PFSK-1 (cell line): Measurements from ENCODE around the gene SMIM26.

Experiments
- FOXP2 ChIP-seq: optimal IDR thresholded peaks from 2 replicates; pipeline ENCODE3; 2011; ENCODE audit warnings: borderline replicate concordance, control low read depth, inconsistent platforms; ENCODE audit not compliant: insufficient read depth; ENCODE audit errors: extremely low read length, extremely low read depth
- POLR2AphosphoS5 ChIP-seq: IDR thresholded peaks from 2 replicates; pipeline ENCODE4 v1.6.1; 2012; ENCODE audit warnings: low read depth, mild to moderate bottlenecking, control low read depth, low read length, moderate library complexity
- SIN3A ChIP-seq: IDR thresholded peaks from 2 replicates; pipeline ENCODE4 v1.6.1; 2012; ENCODE audit warnings: mild to moderate bottlenecking, low read length, moderate library complexity, borderline replicate concordance; ENCODE audit not compliant: insufficient read depth
- TAF1 ChIP-seq: IDR thresholded peaks from 2 replicates; pipeline ENCODE4 v1.6.1; 2012; ENCODE audit warnings: low read length, control low read depth, borderline replicate concordance; ENCODE audit not compliant: insufficient read depth
- TF ChIP-seq, protein P1 (sequence below), 2 experiments: IDR thresholded peaks; 2 replicates each; pipeline versions ENCODE4 v1.6.1 to v1.8.0; 2011 to 2012; ENCODE audit warnings: low read depth in 2 of 2, low read length in 2 of 2, control low read depth in 1 of 2, inconsistent platforms in 1 of 2, mild to moderate bottlenecking in 1 of 2, moderate library complexity in 1 of 2; ENCODE audit not compliant: insufficient read depth in 1 of 2

Gene SMIM26

DNA sequence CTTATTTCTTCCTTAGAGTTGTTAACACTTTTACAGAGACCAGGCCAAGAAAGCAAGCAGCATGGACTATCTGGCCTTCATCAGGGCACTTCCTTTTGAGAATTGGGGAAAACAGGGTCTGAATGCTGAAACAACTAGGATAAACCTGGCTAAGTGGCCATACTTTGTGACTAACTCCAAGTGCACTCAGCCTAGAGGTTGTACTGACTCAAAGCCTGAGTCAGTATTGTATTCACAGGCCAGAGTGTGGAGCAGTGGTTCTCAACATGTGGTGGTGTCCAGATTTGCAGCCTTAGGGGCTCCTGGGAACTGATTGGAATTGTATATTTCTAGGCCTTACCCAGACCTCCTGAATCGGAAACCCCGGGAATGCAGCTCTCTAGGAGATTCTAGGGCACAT, 39.4 kb upstream of the SMIM26 start:
- TF ChIP-seq SIN3A (no peak), FOXP2 (no peak), POLR2AphosphoS5 (no peak), TAF1 (no peak)
- TF ChIP-seq, protein P1, sequence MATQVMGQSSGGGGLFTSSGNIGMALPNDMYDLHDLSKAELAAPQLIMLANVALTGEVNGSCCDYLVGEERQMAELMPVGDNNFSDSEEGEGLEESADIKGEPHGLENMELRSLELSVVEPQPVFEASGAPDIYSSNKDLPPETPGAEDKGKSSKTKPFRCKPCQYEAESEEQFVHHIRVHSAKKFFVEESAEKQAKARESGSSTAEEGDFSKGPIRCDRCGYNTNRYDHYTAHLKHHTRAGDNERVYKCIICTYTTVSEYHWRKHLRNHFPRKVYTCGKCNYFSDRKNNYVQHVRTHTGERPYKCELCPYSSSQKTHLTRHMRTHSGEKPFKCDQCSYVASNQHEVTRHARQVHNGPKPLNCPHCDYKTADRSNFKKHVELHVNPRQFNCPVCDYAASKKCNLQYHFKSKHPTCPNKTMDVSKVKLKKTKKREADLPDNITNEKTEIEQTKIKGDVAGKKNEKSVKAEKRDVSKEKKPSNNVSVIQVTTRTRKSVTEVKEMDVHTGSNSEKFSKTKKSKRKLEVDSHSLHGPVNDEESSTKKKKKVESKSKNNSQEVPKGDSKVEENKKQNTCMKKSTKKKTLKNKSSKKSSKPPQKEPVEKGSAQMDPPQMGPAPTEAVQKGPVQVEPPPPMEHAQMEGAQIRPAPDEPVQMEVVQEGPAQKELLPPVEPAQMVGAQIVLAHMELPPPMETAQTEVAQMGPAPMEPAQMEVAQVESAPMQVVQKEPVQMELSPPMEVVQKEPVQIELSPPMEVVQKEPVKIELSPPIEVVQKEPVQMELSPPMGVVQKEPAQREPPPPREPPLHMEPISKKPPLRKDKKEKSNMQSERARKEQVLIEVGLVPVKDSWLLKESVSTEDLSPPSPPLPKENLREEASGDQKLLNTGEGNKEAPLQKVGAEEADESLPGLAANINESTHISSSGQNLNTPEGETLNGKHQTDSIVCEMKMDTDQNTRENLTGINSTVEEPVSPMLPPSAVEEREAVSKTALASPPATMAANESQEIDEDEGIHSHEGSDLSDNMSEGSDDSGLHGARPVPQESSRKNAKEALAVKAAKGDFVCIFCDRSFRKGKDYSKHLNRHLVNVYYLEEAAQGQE (IDR thresholded peaks at IDR 0.05; ENCODE audit: insufficient read depth in 1 of 2, low read depth in 2 of 2, low read length in 2 of 2) = no peak

GRCh38 chr20:18529041-18529440, 38.2 kb upstream of the SMIM26 start:
- TF ChIP-seq, protein P1 (IDR thresholded peaks at IDR 0.05; ENCODE audit: insufficient read depth in 1 of 2, low read depth in 2 of 2, low read length in 2 of 2) = no peak
- TF ChIP-seq POLR2AphosphoS5 (no peak), FOXP2 (no peak), TAF1 (no peak), SIN3A (no peak)

- TF ChIP-seq SIN3A = no peak
- no peak for TF ChIP-seq FOXP2
- no peak for TF ChIP-seq POLR2AphosphoS5
- TF ChIP-seq TAF1 = no peak
- TF ChIP-seq, protein P1 (IDR thresholded peaks at IDR 0.05; ENCODE audit: insufficient read depth in 1 of 2, low read depth in 2 of 2, low read length in 2 of 2) = no peak
Measured at GRCh38 chr20:18532626-18533025, 34.6 kb upstream of the SMIM26 start.

DNA sequence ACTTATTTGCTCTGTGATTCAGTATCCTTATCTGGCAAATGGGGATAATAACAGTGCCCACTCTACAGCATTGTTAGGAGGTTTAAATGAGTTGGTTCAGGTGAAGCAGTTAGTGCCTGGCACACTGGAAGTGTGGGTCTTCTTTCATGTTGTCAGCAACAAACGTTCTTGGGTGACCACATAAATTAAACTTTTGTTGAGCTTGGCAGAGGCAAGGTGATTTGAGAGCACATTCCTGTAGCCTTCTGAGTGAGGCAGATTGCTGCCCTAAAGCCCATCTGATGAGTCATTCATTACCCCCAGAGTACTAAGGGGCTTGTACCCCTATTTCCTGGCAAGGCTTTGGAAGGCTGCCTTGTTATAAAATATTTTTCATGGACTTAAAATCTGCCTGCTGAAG, 33.7 kb upstream of the SMIM26 start:
- TF ChIP-seq POLR2AphosphoS5 = no peak

DNA sequence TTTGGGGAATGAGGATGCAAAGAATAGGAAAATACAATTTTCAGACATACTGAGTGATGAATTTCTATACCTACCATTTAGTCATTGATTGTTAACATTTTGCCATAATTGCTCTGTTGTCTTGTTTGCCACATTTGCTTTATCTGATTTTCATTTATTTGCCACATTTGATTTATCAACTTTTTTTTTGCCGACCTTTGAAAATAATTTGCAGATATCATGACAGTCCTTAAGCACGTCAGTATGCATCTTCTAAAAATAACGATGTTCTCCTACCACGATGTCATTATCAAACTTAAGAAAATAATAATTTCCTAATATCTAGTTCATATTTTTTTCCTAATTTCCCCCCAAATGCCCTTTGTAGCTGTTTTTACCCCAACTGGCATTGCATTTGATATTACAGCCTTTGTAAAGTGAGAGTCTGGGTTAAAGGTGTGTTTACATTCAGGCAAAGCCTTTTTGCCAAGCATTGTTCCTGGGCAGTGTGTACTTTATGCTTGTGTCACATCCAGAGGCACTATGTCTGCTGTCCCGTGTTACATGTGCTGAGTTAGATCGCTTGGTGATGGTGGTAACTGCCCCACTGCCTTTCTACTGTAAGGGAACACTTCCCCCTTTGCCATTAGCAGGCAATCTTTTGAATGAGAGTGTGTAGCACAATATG, 33.1 kb upstream of the SMIM26 start:
- TF ChIP-seq SIN3A (no peak), POLR2AphosphoS5 (no peak), TAF1 (no peak), FOXP2 (no peak)
- TF ChIP-seq, protein P1 (IDR thresholded peaks at IDR 0.05; ENCODE audit: insufficient read depth in 1 of 2, low read depth in 2 of 2, low read length in 2 of 2) = no peak
